Endometrium (tissue), 2 donors: ENCODE measurements around the gene AKR1B1.

ENCODE experiments used
- FAIRE-seq: peaks from 2 replicates; lab custom pipeline; 2012; peaks lifted over from hg19 to GRCh38; lab: Jason Lieb, UNC
- donor health status: control.
- donor health status: control.

The AKR1B1 gene

GRCh38 chr7:134415700-134416099 lies 43.2 kb downstream of the AKR1B1 start:
- FAIRE-seq = no peak

DNA sequence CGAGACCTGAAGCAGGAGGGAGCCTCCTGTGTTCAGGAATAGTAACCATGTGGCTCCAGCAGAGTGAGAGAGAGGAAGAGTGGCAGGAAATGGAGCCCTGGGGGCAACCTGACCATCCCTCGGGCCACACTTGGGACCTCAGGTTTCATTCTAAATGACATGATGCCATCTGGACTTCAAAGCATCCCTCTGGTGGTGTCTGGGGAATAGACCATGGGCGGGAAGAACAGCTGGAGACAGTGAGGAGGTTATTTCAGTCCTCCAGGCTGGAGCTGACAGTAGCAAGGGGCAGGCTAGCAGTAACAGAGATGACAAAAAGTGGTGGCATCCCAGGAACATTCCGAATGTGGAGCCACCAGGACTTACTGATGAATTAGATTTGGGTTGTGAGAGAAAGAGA lies 44.8 kb downstream of the AKR1B1 start:
- FAIRE-seq = no peak

DNA sequence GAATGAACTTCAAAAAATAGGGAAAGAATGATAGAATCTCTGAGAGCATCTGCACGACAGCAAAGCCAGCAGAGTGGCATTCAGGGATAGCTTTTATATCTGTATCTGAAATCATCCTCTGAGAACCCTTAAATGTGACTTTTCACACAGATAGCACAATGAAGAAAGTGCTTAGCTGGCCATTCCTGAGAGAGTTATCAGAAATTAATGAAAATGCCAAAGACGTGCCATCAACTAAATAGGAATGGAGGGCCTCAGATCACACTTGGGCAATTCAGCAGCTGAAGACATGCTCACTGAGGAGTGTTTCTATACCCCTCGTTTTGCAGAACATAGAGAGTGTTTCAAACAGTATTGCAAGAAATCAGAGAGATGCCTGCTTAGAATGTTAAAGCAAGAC lies 51.6 kb downstream of the AKR1B1 start:
- FAIRE-seq = no peak

DNA sequence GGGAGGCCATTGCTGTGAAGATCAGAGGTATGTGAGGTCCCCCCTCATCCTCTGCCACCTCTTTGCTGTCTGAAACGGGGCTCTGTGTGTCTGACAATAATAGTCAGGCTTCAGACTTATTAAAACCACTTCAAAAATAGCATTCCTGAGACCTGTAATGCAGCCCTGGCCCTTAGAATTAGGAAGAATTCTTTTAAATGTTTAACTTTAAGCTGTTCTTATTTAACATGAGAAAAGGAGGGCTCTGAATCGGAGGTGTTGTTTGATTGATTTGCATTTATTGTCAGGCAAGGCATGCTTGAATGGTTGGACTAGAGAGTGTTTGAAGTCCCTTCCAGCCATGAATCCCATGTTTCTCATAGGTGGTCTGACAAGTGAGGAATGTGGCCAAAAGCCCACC lies 52.5 kb downstream of the AKR1B1 start:
- no peak for FAIRE-seq

GRCh38 chr7:134405299-134405698 lies 53.6 kb downstream of the AKR1B1 start:
- FAIRE-seq = no peak

GRCh38 chr7:134403062-134403461 lies 55.8 kb downstream of the AKR1B1 start:
- FAIRE-seq = no peak

DNA sequence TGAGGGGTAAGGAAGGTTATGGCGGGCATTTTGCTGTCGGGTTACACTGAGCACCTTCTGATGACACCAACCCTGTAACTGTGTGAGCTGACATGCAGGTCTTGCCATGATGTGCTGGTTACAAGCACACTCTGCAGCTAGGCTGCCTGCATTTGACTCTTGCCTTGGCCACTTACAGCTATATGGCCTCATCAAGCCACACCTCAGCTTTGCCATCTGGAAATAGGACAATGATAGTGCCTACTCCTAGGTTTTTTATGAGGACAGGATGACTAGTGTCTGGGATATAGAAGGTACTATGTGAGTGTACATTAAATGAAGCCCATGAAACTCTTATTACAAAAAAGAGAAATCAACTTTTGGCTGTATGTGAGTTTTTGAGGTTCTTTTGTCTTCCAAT lies 58.0 kb downstream of the AKR1B1 start:
- no peak for FAIRE-seq

DNA sequence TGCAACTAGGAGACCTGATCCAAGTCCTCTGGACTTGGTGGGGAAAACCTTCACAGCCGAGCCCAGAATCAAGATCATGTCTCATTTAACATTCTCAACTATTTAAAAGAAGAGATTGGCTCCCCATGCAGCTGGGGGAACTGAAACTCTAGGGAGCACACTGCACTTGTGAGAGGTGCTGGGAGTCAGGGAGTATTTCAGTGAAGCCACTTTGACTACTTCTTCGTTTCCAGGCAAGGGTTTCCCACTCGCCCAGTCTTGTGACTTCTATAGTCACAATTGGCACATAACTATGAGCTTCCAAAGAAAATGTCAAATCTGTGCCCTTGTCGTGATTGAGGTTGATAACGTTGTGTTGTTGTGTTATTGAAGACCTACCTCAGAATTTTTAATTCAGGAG lies 62.9 kb downstream of the AKR1B1 start:
- no peak for FAIRE-seq

- no peak for FAIRE-seq
Observed at GRCh38 chr7:134395604-134396003, 63.3 kb downstream of the AKR1B1 start.

GRCh38 chr7:134394056-134394455 lies 64.8 kb downstream of the AKR1B1 start:
- no peak for FAIRE-seq
